Epithelial cell of esophagus (primary cell): ENCODE results near the gene ACSL1.
"Not testable (repeated sequence)": the region's sequence is repeated elsewhere in the genome, so short reads cannot be mapped to it uniquely, and the experiment has no call there.

Source experiments
- DNase-seq: peaks from one replicate; pipeline ENCODE4 v3.0.0; 2010; ENCODE audit warnings: low read depth
- H3K4me3 ChIP-seq: 2 replicates; pipeline ENCODE4 v1.5.1; 2011; ENCODE audit warnings: mild to moderate bottlenecking, low read length, control low read depth
- TF ChIP-seq, protein P1 (sequence below): IDR thresholded peaks from 2 replicates; pipeline ENCODE4 v1.5.1; 2011; ENCODE audit warnings: low read depth, mild to moderate bottlenecking, low read length, control low read depth, inconsistent platforms; ENCODE audit not compliant: insufficient read depth; ENCODE audit errors: missing control alignments

The ACSL1 gene

GRCh38 chr4:184782731-184783373 lies 42.9 kb downstream of the ACSL1 start:
- DNase-seq, result no peak
- no peak overlapping the region for H3K4me3 ChIP-seq
- TF ChIP-seq, protein P1, sequence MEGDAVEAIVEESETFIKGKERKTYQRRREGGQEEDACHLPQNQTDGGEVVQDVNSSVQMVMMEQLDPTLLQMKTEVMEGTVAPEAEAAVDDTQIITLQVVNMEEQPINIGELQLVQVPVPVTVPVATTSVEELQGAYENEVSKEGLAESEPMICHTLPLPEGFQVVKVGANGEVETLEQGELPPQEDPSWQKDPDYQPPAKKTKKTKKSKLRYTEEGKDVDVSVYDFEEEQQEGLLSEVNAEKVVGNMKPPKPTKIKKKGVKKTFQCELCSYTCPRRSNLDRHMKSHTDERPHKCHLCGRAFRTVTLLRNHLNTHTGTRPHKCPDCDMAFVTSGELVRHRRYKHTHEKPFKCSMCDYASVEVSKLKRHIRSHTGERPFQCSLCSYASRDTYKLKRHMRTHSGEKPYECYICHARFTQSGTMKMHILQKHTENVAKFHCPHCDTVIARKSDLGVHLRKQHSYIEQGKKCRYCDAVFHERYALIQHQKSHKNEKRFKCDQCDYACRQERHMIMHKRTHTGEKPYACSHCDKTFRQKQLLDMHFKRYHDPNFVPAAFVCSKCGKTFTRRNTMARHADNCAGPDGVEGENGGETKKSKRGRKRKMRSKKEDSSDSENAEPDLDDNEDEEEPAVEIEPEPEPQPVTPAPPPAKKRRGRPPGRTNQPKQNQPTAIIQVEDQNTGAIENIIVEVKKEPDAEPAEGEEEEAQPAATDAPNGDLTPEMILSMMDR, result no peak

GRCh38 chr4:184779160-184779559 lies 46.6 kb downstream of the ACSL1 start:
- H3K4me3 ChIP-seq, DNase-seq: not testable (repeated sequence)

DNA sequence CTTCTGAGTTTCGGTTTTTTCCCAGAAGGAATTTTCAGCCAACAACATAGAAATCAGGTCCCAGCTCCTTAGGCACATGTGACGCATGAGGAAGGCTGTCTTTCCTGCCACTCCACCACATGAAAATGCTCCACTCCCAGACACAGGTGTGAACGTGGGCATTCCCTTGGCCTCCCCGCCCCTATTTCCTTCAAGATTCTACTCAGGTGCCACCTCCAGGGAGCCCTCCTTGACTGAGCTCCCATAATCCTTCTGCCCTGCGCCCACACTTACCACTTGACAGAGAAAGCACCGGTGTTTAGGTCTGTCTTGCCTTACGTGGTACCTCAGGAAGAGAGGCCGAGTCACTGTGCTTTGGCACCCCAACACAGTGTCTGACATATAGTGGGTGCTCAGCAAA lies 47.4 kb downstream of the ACSL1 start:
- TF ChIP-seq, protein P1, result no peak
- no peak overlapping the region for H3K4me3 ChIP-seq
- no peak for DNase-seq

GRCh38 chr4:184776821-184777220 lies 48.9 kb downstream of the ACSL1 start:
- TF ChIP-seq, protein P1, result no peak
- H3K4me3 ChIP-seq, result no peak overlapping the region
- DNase-seq, result no peak

DNA sequence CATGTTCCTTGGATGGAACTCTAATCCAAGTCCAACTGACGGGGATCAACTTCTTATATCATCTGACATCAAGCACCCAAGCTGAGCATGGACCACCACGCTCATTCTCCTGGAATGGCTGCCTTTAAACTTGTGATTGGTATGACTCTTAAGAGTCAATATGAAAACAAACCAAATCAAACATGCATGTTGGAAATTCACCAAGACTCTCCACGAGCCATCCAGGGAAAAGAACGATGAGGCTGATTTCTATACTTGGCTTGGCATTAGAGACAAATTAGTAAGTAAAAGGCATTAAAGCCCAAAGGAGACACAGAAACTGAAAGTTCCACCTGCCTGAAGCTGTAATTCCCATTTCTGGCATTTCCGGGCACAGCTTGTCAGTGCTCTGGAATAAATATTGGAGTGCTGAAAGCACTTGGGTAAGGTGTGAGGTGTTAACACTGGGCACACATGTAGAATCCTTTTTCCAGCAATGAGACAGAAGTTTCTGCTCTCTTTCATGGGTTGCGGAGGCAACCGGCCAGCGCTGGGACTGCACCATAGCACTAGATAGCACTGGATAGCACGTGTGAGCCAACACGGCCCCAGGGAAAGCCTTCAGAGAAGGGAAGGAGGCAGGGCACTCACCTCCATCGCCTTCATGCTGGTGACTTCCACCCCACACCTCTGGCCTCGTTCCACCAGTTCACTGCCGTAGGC lies 49.8 kb downstream of the ACSL1 start:
- no peak for DNase-seq
- TF ChIP-seq, protein P1, result no peak
- no peak overlapping the region for H3K4me3 ChIP-seq

GRCh38 chr4:184774152-184774551 lies 51.6 kb downstream of the ACSL1 start:
- no peak for DNase-seq
- H3K4me3 ChIP-seq, result no peak overlapping the region
- TF ChIP-seq, protein P1, result no peak

- DNase-seq, result no peak
- H3K4me3 ChIP-seq, result no peak overlapping the region
- TF ChIP-seq, protein P1, result no peak
Observed at GRCh38 chr4:184771416-184771815, 54.4 kb downstream of the ACSL1 start.
